ENCODE data around the gene SERPINA4. TPM values are rescaled to one million over a fixed set of nuclear protein-coding genes. Genes with fewer than 3 reads are reported as not detected.

SERPINA4 gene
- polyA plus RNA-seq, 1 donor from 2014 or later = not detected

DNA sequence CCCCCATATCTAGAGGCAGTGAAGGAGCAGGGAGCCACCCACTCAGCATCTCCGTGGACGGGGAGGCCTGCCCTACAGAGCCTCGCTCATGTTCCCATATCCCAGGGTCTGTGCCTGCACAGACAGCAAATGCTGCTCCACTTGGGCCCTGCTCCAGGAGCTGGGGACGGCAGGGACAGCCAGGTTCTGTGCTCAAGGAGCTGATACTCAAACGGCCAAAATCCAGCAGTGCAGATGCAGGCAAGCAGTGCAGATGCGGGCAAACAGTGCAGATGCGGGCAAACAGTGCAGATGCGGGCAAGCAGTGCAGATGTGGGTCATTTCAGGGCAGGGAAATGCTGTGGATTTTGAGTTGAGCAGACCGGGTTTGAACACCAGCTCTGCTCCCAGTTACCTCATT, 45.8 kb upstream of the SERPINA4 start:
- Histone ChIP-seq H3K79me2 (replicated peaks; ENCODE audit: insufficient read depth, low read length) (no peaks in the 10 kb centered on the region), H3K4me2 (ENCODE audit: low read length) (no peak overlapping the region), H3K27ac (ENCODE audit: low read length) (no peak overlapping the region), H3K9me3 (ENCODE audit: low read length) (no peaks in the 10 kb centered on the region), H4K20me1 (ENCODE audit: insufficient read depth) (no peaks in the 10 kb centered on the region), H2AFZ (ENCODE audit: low read depth, low read length) (no peak overlapping the region), H3K9ac (ENCODE audit: low read length) (no peak overlapping the region), H3K9me2 (ENCODE audit: insufficient read depth, low read length) (no peaks in the 10 kb centered on the region), H3F3A (ENCODE audit: insufficient read depth, low read length, poor library complexity, severe bottlenecking) (no peaks in the 10 kb centered on the region), H3K4me3 (ENCODE audit: low read length) (no peak overlapping the region), H3K27me3 (ENCODE audit: insufficient read depth, low read depth, low read length) (no peaks in the 10 kb centered on the region), H3K36me3 (ENCODE audit: insufficient read depth, low read length) (no peaks in the 10 kb centered on the region)
- TF ChIP-seq EP300 (conservative IDR thresholded peaks at IDR 0.05; ENCODE audit: poor library complexity, severe bottlenecking) (no peak), SMC3 (conservative IDR thresholded peaks at IDR 0.05; ENCODE audit: poor library complexity) (no peak), POLR2AphosphoS5 (IDR thresholded peaks at IDR 0.05) (no peak), MXI1 (conservative IDR thresholded peaks at IDR 0.05; ENCODE audit: poor library complexity, severe bottlenecking) (no peak), TAF1 (IDR thresholded peaks at IDR 0.05; ENCODE audit: low read depth) (no peak), RAD21 (conservative IDR thresholded peaks at IDR 0.05) (no peak), EZH2 (IDR thresholded peaks at IDR 0.05; ENCODE audit: borderline replicate concordance, insufficient read depth, low read length, poor library complexity, severe bottlenecking) (no peak)
- TF ChIP-seq, protein P1, sequence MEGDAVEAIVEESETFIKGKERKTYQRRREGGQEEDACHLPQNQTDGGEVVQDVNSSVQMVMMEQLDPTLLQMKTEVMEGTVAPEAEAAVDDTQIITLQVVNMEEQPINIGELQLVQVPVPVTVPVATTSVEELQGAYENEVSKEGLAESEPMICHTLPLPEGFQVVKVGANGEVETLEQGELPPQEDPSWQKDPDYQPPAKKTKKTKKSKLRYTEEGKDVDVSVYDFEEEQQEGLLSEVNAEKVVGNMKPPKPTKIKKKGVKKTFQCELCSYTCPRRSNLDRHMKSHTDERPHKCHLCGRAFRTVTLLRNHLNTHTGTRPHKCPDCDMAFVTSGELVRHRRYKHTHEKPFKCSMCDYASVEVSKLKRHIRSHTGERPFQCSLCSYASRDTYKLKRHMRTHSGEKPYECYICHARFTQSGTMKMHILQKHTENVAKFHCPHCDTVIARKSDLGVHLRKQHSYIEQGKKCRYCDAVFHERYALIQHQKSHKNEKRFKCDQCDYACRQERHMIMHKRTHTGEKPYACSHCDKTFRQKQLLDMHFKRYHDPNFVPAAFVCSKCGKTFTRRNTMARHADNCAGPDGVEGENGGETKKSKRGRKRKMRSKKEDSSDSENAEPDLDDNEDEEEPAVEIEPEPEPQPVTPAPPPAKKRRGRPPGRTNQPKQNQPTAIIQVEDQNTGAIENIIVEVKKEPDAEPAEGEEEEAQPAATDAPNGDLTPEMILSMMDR (IDR thresholded peaks at IDR 0.05; ENCODE audit: poor library complexity, severe bottlenecking) = no peak
- TF ChIP-seq, protein P2, sequence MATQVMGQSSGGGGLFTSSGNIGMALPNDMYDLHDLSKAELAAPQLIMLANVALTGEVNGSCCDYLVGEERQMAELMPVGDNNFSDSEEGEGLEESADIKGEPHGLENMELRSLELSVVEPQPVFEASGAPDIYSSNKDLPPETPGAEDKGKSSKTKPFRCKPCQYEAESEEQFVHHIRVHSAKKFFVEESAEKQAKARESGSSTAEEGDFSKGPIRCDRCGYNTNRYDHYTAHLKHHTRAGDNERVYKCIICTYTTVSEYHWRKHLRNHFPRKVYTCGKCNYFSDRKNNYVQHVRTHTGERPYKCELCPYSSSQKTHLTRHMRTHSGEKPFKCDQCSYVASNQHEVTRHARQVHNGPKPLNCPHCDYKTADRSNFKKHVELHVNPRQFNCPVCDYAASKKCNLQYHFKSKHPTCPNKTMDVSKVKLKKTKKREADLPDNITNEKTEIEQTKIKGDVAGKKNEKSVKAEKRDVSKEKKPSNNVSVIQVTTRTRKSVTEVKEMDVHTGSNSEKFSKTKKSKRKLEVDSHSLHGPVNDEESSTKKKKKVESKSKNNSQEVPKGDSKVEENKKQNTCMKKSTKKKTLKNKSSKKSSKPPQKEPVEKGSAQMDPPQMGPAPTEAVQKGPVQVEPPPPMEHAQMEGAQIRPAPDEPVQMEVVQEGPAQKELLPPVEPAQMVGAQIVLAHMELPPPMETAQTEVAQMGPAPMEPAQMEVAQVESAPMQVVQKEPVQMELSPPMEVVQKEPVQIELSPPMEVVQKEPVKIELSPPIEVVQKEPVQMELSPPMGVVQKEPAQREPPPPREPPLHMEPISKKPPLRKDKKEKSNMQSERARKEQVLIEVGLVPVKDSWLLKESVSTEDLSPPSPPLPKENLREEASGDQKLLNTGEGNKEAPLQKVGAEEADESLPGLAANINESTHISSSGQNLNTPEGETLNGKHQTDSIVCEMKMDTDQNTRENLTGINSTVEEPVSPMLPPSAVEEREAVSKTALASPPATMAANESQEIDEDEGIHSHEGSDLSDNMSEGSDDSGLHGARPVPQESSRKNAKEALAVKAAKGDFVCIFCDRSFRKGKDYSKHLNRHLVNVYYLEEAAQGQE (IDR thresholded peaks at IDR 0.05; ENCODE audit: borderline replicate concordance) = no peak

- H3K9me2 ChIP-seq (ENCODE audit: insufficient read depth, low read length) = no peaks in the 10 kb centered on the region
- no peak overlapping the region for H3K4me2 ChIP-seq (ENCODE audit: low read length)
- no peak overlapping the region for H3K27ac ChIP-seq (ENCODE audit: low read length)
- H3F3A ChIP-seq (ENCODE audit: insufficient read depth, low read length, poor library complexity, severe bottlenecking) = no peaks in the 10 kb centered on the region
- no peaks in the 10 kb centered on the region for H4K20me1 ChIP-seq (ENCODE audit: insufficient read depth)
- H3K79me2 ChIP-seq (replicated peaks; ENCODE audit: insufficient read depth, low read length) = no peaks in the 10 kb centered on the region
- H3K36me3 ChIP-seq (ENCODE audit: insufficient read depth, low read length) = no peaks in the 10 kb centered on the region
- H3K9ac ChIP-seq (ENCODE audit: low read length) = no peak overlapping the region
- TF ChIP-seq EP300 (conservative IDR thresholded peaks at IDR 0.05; ENCODE audit: poor library complexity, severe bottlenecking) = no peak
- TF ChIP-seq TAF1 (IDR thresholded peaks at IDR 0.05; ENCODE audit: low read depth) = no peak
- no peak for TF ChIP-seq MXI1 (conservative IDR thresholded peaks at IDR 0.05; ENCODE audit: poor library complexity, severe bottlenecking)
- TF ChIP-seq EZH2 (IDR thresholded peaks at IDR 0.05; ENCODE audit: borderline replicate concordance, insufficient read depth, low read length, poor library complexity, severe bottlenecking) = no peak
- TF ChIP-seq, protein P2 (IDR thresholded peaks at IDR 0.05; ENCODE audit: borderline replicate concordance) = no peak
- TF ChIP-seq, protein P1 (IDR thresholded peaks at IDR 0.05; ENCODE audit: poor library complexity, severe bottlenecking) = no peak
- TF ChIP-seq POLR2AphosphoS5 (IDR thresholded peaks at IDR 0.05) = no peak
- TF ChIP-seq SMC3 (conservative IDR thresholded peaks at IDR 0.05; ENCODE audit: poor library complexity) = no peak
- TF ChIP-seq RAD21 (conservative IDR thresholded peaks at IDR 0.05) = no peak
- H3K27me3 ChIP-seq (ENCODE audit: insufficient read depth, low read depth, low read length) = no peaks in the 10 kb centered on the region
- H3K4me3 ChIP-seq (ENCODE audit: low read length) = no peak overlapping the region
- H3K9me3 ChIP-seq (ENCODE audit: low read length) = no peaks in the 10 kb centered on the region
- H2AFZ ChIP-seq (ENCODE audit: low read depth, low read length) = no peak overlapping the region
Observed at GRCh38 chr14:94515856-94516255, 45.4 kb upstream of the SERPINA4 start.
